ENCODE data around the gene PDGFD.

PDGFD gene

GRCh38 chr11:104104664-104105063 lies 59.3 kb downstream of the PDGFD start:
- in situ Hi-C loops (cut with HindIII; ENCODE audit: low sequenced_read_pairs) = no loop called here
- DNase-seq (ENCODE audit: low read depth) = no peak
- no peak overlapping the region for H3K4me3 ChIP-seq (ENCODE audit: low read depth, low read length)
- TF ChIP-seq CTCF (IDR thresholded peaks at IDR 0.05; ENCODE audit: low read depth, low read length, missing control alignments) = no peak

GRCh38 chr11:104104201-104104600 lies 59.7 kb downstream of the PDGFD start:
- in situ Hi-C loops (cut with HindIII; ENCODE audit: low sequenced_read_pairs) = no loop called here
- no peak for TF ChIP-seq CTCF (IDR thresholded peaks at IDR 0.05; ENCODE audit: low read depth, low read length, missing control alignments)
- DNase-seq (ENCODE audit: low read depth) = no peak
- no peak overlapping the region for H3K4me3 ChIP-seq (ENCODE audit: low read depth, low read length)

- peak; percentile 22 for DNase-seq (ENCODE audit: low read depth)
- TF ChIP-seq CTCF (IDR thresholded peaks at IDR 0.05; ENCODE audit: low read depth, low read length, missing control alignments) = no peak
- H3K4me3 ChIP-seq (ENCODE audit: low read depth, low read length) = no peak overlapping the region
- in situ Hi-C loops (cut with HindIII; ENCODE audit: low sequenced_read_pairs) = no loop called here
These were observed 65.4 kb downstream of the PDGFD start for GRCh38 chr11:104098555-104098954.

GRCh38 chr11:104098132-104098531 lies 65.8 kb downstream of the PDGFD start:
- no peak for TF ChIP-seq CTCF (IDR thresholded peaks at IDR 0.05; ENCODE audit: low read depth, low read length, missing control alignments)
- in situ Hi-C loops (cut with HindIII; ENCODE audit: low sequenced_read_pairs) = no loop called here
- H3K4me3 ChIP-seq (ENCODE audit: low read depth, low read length) = no peak overlapping the region
- no peak for DNase-seq (ENCODE audit: low read depth)

- in situ Hi-C loops (cut with HindIII; ENCODE audit: low sequenced_read_pairs) = no loop called here
These were observed 67.0 kb downstream of the PDGFD start for GRCh38 chr11:104096900-104097299.

GRCh38 chr11:104095791-104096190 lies 68.2 kb downstream of the PDGFD start:
- in situ Hi-C loops (cut with HindIII; ENCODE audit: low sequenced_read_pairs) = no loop called here
- no peak overlapping the region for H3K4me3 ChIP-seq (ENCODE audit: low read depth, low read length)
- no peak for DNase-seq (ENCODE audit: low read depth)
- no peak for TF ChIP-seq CTCF (IDR thresholded peaks at IDR 0.05; ENCODE audit: low read depth, low read length, missing control alignments)

More at GRCh38 chr11:104096900-104097299, 67.0 kb downstream of the PDGFD start:
- TF ChIP-seq CTCF (IDR thresholded peaks at IDR 0.05; ENCODE audit: low read depth, low read length, missing control alignments) = no peak
- DNase-seq (ENCODE audit: low read depth) = no peak
- H3K4me3 ChIP-seq (ENCODE audit: low read depth, low read length) = no peak overlapping the region

GRCh38 chr11:104094576-104094975 lies 69.4 kb downstream of the PDGFD start:
- no peak for TF ChIP-seq CTCF (IDR thresholded peaks at IDR 0.05; ENCODE audit: low read depth, low read length, missing control alignments)
- H3K4me3 ChIP-seq (ENCODE audit: low read depth, low read length) = no peak overlapping the region
- DNase-seq (ENCODE audit: low read depth) = no peak
- in situ Hi-C loops (cut with HindIII; ENCODE audit: low sequenced_read_pairs) = no loop called here

Data from astrocyte of the cerebellum (primary cell).